ENCODE results near the gene SNED1.

The SNED1 gene

DNA sequence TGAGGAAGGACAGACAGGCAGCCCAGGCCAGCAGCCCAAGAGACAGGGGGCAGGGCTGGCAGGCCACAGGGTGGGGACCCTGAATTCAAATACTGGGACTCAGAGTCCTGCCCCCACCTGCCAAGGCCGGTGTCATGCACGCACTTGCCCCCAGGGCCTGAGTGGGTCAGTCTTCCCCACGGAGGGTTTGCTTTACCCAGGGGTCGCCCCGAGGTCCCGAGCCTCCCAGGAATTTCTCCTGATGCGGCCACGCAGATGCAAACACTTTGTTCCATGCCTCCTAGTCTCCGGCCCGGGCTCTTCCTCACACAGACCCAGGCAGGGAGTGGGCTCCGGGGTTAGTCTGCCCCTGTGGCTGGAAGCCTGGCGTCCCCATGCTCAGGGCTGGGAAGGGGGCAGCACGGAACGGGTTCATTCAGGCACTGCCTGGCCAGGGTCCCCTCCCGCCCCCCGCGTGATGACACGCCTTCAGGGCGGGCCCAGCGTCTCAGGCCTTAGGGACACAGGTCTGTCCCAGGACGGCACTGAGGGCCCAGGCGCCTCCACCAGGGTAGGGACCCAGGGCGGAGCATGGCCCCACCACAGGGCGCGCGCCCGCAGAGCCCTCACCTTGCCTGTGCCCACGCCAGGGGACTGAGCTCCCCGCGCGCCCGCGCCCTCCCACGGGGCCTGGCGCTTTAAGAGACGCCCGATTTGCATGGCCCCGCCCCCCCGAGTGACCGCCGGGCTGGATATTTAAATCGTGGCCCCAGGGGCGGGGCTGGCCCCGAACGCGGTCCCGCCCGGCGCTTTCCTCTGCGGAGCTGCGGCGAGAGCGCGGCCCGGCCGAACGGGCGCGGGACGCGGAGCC lies at the start of gene SNED1:
Gene SNED1, plus strand, starts transcription at position 763 of the 850 bp plus-strand sequence. CDS start 220 bp downstream, outside the sequence.
- DNase-seq (ENCODE audit: low read depth): peak; percentile 37

- no peak for DNase-seq (ENCODE audit: low read depth)
These were observed 49.3 kb upstream of the SNED1 start for GRCh38 chr2:240948905-240949790.

GRCh38 chr2:240949791-240950705 lies 48.4 kb upstream of the SNED1 start:
- DNase-seq (ENCODE audit: low read depth): no peak

DNA sequence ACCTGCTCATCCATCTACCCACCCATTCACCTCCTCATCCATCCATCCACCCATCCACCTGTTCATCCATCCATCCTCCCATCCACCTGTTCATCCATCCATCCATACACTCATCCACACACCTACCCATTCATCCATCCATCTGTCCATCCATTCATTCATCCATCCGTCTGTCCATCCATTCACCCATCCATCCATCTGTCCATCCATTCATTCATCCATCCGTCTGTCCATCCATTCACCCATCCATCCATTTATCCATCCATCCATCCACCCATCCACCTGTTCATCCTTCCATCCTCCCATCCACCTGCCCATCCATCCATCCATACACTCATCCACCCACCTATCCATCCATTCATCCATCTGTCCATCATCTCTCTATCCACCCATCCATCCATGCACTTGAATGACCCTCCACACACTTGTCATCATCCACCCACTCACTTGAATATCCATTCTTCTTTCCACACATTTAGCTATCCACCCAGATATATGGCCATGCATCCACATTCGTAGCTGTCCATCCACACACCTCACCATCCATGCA lies 47.3 kb upstream of the SNED1 start:
- no peak for DNase-seq (ENCODE audit: low read depth)

DNA sequence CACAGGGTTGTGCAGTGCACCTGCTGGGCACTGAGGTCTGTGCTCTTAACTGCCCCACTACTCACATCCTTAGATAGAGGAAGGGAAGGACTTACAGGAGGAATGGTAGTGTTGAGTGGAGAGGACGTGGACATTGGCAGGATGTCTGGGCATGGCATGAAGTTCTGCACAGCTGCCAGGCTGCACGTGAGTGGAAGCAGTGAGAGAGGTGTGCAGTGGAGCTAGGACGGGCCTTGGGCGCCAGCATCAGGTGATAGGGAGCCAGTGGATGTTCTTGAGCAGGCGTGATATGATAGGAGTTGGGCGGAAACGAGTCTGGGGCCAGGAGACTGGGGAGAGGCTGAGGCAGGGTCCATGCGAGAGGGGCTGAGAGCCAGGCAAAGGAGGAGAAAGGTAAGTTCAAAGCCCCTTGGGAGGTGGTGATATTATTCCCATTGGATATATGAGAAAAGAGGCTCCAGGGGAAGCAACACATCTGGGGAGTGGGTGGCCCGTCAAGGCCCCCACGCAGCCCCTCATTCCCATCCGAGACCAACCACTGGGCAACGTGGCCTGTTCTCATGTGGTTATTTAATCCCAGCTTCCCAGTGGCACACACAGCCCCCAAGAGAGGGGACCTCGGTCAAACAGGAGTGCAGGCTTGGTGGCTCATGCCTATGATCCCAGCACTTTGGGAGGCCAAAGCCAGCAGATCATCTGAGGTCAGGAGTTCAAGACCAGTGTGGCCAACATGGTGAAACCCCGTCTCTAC lies 45.7 kb upstream of the SNED1 start:
- no peak for DNase-seq (ENCODE audit: low read depth)

- DNase-seq (ENCODE audit: low read depth): no peak
These were observed 44.7 kb upstream of the SNED1 start for GRCh38 chr2:240953426-240954410.

- no peak for DNase-seq (ENCODE audit: low read depth)
These were observed 43.7 kb upstream of the SNED1 start for GRCh38 chr2:240954436-240955305.

DNA sequence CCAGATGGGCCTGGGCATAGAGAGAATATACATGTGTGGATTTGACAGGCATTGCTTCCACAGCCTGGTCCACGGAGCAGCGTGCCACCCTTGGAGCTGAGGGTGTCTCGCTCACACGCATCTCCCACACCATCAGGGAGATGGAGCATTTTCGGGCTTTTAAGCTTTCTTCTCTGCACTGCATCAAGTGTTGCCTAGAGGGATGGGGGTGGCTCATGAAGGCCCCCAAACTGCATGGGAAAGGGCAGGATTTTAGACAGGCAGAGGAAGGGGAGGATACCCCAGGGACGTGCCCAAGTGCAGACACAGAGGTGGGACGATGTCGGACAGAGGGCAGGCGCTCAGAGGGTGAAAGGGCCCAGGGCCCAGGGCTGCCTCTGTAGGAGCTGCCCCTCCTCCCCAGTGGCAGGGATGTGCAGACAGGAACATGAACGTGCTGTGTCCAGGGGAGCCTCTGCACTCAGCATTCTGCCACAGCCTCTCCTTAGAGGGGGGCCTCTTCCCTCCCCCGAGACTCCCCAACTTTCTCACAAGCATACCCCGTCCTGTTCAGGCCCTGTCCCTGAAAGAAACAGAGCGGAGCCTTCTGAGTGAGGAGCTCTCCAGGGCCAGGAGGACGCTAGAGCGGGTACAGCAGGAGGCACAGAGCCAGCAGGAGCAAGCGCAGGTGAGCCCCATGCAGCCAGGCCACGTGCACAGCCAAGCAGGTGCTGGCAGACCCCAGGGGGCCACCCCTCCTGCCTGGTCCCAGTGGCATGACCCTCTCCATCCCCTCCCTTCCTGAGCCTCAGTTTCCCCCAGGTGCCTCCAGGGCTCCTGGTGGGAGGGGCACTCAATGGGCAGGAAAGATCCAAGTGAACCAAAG lies 42.9 kb upstream of the SNED1 start:
- no peak for DNase-seq (ENCODE audit: low read depth)

DNA sequence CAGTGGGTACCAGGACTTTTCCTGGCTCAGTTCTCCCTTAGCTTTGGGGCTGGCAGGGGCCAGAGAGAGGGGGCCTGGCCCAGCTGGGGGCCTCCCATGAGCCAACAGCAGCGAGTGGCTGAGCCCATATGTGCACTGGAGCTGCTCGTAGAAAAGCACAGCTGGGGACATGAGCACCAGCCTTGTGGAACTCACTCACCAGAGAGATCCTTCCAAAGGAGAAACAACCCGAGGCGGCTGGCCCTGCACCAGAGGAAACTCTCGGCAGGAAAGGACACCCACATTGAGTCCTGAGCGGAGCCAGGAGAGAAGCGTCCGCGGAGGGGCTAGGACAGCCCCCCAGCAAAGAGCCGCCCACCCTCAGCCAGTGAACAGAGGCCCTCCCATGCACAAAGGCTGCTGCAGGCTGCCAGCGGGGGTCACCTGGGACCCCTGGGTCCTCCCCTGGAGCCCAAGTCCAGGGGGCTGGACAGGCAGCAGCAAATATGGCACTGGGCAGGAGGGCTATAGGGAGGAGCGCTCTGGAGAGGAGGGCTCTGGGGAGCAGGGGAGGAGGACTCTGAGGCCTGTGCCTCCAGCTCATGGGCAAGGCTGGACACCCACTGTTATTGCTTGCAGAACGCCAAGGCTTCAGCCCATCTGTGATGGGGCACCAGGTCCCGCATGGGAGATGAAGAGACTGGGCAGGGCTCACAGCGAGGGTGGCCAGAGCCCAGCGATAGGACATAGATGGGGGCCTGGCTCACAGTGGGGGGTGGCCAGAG lies 42.1 kb upstream of the SNED1 start:
- DNase-seq (ENCODE audit: low read depth): no peak

- DNase-seq (ENCODE audit: low read depth): no peak
These were observed 41.3 kb upstream of the SNED1 start for GRCh38 chr2:240956935-240957655.

DNA sequence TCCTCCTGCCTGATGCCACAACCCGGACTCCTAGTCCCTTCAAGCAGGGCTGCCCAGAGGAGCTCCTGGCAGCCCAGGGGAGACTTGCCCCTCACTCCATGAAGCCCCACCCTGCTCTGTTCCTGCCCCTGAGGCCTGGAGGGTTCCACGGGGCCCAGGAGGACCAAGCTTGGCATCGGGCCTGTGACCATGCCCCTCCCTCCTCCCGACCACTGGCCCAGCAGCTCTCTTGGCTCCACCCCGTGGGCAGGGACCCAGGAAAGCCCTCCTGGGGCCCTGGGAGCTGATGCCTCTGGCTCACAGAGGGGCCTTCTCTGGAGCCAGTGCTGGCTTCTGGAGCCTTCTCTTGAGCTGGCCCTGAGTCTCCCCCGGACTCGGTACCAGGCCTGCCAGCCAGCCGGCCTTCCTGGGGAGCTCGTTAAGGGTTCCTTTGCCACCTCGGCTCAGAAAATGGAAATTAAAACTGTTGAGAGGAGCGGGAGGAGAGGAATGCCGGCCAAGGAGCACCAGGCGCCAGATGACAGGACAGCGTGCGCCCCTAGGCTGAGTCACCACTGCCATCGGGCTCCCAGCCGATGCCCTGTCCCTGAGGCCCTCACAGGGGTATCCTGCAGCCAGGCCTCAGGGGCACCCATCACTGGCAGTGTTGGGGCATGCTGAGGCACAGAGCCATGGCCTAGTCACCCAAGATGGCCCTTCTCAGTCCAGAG lies 40.6 kb upstream of the SNED1 start:
- DNase-seq (ENCODE audit: low read depth): no peak

DNA sequence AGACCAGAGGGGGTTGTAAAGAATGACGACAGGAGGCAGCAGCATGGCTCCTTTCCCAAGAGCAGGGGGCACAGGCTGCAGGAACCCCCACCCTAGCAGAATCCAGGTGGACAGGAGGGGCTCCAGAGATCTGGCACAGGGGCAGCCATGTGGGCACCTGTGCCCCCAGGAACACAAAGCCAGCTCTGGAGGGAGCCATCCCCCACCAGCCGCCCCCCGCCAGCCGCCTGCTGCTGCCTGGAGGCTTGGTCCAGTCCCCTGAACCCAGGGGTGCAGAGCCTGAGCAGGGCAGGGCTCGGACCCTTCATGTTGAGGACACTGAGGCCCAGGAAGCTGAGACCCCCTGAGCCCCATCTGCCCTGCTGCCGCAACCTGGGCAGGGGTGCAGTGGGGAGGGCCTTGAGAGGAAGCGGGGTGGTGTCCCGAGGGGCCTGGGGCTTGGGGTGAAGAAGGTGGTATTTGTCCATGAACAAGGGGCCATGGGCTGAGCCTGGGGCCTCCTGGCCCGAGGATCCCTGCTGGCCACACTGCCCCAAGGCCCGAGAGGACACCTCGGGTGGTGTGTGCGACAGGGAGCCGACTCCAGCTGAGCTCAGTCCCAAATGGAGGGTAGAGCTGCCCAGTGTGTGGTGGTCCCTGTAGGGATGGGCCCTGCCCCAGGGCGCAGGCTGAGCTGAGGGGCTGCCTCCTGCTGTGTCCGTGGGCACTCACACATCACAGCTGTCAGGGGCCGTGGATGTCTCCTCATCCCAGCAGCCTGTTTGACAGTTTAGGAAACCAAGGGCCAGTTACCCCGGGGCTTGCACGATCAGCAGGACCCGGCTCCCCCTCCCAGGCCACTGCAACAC lies 39.8 kb upstream of the SNED1 start:
- DNase-seq (ENCODE audit: low read depth): no peak

DNA sequence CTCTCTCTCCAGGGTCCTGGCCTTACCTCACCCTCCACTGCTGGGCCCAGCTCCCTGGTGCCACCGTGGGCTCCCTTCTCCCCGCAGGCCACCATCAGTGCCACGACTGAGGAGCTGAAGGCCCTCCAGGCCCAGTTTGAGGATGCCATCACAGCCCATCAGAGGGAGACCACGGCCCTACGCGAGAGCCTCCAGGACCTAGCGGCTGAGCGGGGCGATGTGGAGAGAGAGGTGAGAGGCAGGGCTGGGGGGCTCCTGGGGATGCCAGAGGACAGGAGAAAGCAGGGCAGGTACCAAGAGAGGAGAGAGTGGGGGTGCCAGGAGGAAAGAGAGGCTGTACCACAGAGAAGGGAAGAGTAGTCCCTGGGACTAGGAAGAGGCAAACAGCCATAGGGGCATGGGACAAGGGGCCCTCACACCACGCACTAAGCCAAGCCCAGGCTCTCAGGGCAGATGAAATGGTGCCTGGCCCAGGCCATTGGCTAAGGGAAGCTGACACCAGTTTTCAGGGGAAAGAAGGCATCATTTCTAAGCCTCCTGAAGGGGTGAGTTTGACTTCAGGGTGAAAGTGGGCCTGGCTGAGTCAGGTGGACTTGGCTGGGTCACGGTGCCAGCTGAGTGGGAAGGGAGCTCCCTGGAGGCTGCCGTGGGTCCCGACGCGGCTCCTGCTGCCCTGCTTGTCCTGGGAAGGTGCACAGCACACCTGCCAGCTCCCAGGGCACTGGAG lies 39.0 kb upstream of the SNED1 start:
- DNase-seq (ENCODE audit: low read depth): no peak

GRCh38 chr2:240959941-240960308 lies 38.5 kb upstream of the SNED1 start:
- DNase-seq (ENCODE audit: low read depth): no peak
